HG02798 (cell line): ENCODE measurements around the gene SH3BP5.

Experiments
- ATAC-seq: cut with Tn5 transposase; IDR thresholded peaks from one replicate; pipeline ENCODE4 v1.9.1; 2021; ENCODE audit warnings: mild to moderate bottlenecking; ENCODE audit not compliant: unreplicated experiment, poor library complexity

Gene SH3BP5

DNA sequence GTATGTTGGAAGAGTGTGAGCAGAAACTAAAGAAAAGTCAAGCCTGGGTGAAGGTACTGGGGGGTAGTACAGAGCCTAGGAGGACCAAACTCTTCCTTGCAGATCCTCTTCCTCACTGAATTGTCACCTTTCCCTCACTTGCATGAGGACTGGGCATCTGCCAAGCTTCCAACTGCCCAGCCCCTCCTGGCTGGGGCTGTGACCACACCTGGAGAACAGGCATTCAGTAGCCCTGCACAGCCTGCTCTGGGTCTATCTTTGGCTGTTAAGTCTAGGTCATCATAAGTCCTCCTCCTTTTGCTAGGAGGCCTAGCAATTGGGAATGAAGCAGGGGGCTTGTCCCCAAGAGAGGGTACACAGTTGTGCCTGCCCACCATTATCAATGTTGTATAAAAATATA is 71.1 kb downstream of the SH3BP5 start:
- no peak for ATAC-seq

DNA sequence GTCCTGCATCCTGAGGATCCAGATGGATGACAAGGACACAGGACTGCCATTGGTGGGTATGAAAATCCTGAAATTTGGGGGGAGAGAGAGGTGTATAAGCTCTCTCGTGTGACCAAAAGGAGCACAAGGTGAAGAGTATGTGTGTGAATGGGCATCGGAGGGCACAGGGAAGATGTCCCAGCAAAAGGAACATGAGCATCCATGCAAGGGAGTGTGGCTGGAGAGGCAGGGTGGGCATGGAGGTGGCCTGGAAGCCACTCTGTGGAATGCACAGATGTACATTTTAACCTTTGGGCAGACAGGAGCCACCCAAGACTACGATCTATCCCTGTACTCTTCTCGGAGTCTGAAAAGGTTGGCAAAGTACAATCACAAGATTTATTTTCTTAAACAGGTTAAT is 71.9 kb downstream of the SH3BP5 start:
- ATAC-seq = no peak

DNA sequence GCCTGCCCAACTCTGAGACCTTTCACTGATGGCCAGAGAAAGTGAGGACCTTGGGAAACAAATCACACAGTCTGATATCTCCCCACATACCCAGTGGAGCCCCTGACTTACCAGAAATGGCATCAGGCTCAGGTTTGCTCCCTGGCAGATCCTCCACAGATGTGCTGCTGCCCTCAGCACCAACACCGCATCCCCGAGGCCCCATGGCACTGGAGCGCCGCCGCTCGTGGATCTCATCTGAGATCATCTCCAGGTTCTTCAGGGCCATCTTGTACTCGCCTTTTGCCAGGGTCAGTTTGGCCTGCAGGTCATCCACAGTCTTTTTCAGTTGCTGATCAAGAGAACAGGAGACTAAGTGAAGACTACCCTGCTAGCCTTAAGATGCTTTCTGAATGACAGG is 73.7 kb downstream of the SH3BP5 start:
- ATAC-seq = no peak

DNA sequence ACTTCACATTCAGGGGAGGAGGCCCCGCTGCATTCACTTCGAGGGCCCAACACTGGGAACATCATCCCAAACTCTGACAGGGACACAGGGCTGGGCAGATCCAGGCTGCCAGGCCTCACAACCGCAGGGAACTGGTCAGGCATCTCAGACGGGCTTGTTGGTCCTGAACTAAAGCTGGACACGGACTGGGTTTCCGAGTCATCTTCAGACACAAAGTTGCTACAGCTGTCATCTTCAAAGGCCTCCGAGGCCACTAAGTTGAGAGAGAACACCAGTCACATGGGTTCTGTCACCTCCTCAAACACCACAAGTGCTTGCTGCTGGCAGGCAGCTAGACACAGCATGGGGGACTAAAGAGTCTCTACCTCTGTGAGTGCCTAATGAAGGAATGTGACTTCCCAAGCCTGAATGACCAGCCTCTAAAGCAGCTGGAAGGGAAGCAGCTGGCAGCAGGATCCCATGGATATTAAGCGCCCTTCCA is 75.5 kb downstream of the SH3BP5 start:
- no peak for ATAC-seq

DNA sequence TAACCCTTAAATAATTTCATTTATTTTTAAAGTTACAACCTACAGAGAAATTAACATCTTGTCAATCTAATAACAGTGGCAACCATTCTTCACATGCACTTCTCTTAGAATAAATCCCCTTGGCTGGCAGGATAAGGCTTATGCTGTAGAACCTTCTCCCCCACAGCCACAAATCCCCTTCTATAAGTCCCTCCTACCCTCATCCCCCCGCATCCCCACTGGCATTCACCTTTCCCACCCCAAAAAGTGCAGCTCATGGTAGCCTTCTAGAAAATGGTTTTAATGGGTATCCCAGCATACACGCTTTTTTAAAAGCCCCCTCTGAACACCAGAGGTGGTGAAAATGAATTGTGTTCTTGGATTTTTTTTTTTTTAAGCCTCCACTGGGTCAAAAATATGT is 77.2 kb downstream of the SH3BP5 start:
- ATAC-seq = no peak

DNA sequence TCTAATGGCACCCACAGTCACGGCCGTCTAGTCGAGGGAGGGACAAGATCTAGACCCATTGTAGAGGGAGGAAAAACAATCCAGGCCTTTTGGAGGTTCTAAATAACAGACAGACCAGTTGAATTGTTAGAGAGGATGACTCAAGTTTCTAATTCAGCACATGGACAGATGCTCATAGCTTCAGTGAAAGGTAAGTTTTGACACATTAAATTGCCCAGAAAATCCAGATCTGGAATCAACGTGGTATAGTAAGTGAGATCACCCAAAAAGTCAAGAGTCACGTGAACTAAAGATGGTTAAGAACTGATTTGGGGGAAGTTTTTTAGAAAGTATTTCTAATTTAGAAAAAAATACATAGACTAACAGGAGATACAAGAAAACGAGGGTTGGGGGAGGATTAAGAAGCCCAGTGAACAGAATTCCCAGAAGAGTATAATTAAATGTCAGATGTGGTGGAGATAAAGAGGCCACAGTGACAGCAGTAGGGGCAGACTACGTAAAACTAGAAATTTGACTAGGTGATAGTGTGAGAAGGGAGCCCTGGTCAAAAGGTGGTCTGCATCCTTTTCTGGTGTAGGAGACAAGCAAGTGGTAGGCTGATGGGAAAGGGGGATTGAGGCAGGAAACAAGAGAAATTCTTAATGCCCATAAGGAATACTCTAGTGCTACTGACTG is 79.2 kb downstream of the SH3BP5 start:
- no peak for ATAC-seq

DNA sequence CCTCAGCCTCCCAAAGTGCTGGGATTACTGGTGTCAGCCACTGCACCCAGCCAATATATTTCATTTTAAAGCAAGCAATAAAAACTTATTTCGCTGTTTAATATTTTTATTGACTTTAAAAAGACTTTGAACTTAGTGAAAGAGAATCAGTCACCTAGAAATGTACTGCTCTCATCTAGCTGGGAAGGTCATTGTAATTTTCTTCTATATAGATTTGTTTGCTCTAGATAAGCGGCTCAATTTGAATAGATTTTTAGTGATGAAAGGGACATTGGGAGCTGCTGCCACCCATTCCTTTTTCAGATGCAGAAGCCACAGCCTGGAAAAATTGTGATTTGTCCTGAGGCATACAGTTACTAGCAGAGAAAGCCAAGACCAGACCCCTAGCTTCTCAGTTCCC is 86.2 kb downstream of the SH3BP5 start:
- ATAC-seq = no peak

DNA sequence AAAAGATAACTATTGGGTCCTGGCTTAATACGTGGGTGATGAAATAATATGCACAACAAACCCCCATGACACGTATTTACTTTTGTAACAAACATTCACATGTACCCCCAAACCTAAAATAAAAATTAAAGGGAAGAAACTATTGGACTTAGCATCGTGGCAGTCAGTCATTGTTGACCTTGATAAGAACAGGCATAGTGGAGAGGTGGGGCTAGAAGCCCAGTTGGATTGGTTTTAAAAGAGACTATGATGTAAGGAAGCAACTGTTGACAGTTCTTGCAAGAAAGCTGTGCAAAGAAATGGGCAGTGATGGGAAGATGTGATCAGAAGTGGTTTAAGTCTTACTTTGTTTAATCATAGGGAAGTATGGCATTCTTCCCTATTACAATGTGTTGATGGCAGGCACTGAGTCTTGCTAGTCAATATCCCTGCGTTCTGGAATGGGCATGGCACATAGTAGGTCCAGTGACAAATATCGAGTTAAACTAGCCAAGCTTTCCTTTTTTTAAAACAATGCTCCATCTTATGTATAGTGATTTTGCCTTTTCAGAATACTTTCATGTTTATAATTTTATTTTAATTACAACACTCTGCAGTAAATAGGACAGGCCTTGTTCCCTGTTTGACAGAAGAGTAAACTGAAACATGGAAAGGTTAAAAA is 88.4 kb downstream of the SH3BP5 start:
- no peak for ATAC-seq

DNA sequence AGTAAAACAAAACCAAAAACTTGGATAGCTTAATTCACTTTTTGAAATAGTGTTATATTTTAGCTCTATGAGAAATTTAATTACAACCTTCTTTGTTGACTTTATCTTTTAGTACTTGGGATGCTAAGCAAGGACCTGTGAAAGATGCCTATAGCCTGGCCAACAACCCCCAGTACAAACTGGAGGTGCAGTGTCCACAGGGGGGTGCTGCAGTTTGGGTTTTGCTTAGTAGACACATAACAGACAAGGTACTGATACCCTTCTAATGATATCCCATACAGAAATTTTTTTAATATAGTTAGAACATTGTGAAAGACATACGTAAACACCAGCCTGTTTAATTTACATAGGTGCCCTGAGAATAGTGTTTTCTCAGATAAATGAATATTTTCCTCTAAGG is 91.0 kb downstream of the SH3BP5 start:
- no peak for ATAC-seq

DNA sequence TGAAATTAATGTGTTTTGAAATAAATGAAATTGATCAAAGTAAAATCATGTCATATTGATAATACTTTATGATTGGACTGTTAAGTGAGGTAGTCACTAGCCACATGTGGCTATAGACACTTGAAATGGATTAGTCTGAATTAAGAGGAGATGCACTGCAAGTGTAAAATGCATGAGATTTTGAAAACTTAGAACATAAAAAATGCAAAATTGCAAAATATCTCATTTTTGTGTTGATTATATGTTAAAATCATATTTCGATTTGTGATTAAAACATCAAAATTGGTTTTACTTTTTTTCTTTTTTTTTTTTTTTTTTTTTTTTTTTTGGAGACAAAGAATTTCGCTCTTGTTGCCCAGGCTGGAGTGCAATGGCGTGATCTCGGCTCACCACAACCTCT is 103.1 kb downstream of the SH3BP5 start:
- no peak for ATAC-seq

DNA sequence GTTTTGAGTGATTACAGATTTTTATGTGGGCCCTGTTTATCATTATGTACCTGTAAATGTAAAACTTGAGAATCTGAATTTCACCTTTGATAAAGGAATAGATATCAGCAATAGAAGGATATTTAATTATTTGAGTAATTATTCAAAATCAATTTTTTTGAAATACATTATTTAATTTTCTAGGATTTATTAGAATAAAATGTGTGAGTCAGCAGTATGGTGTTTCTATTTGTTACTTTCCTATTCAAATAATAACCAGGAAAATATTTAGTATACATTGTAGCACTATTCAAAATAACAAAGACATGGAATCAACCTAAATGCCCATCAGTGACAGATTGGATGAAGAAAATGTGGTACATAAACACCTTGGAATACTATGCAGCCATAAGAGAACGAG is 104.2 kb downstream of the SH3BP5 start:
- no peak for ATAC-seq

DNA sequence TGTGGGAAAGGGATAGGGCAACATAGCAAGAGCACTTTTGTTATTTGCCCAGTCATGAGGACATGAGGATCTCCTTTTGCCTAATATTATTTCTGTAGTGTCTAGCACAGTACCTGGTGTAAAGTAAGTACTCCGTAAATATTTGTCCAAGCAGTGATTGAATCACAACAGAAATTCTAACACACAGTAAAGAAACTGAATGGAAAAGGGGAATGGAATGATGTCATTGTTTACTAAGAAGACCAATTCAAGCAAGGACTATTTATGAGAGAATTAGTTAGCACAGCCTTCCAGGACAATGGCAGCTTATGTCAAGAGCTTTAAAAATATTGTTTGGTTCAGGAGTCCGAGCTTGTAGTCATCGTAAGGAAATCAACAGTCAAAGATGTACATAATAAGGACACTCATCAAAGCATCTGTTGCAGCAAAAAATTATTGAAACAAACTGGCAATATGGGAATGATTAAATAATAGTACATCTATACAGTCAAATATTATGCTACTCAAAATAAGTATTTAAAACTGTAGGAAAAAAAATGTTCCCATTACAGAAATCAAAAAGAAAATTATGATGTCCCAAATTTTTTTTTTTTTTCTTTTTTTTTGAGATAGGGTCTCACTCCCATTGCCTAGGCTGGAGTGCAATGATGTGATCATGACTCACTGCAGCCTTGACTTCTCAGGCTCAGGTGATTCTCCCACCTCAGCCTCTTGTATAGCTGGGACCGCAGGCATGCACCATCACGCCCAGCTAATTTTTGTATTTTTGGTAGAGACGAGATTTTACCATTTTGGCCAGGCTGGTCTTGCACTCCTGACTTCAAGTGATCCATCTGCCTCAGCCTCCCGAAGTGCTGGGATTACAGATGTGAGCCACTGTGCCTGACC is 108.5 kb downstream of the SH3BP5 start:
- no peak for ATAC-seq

DNA sequence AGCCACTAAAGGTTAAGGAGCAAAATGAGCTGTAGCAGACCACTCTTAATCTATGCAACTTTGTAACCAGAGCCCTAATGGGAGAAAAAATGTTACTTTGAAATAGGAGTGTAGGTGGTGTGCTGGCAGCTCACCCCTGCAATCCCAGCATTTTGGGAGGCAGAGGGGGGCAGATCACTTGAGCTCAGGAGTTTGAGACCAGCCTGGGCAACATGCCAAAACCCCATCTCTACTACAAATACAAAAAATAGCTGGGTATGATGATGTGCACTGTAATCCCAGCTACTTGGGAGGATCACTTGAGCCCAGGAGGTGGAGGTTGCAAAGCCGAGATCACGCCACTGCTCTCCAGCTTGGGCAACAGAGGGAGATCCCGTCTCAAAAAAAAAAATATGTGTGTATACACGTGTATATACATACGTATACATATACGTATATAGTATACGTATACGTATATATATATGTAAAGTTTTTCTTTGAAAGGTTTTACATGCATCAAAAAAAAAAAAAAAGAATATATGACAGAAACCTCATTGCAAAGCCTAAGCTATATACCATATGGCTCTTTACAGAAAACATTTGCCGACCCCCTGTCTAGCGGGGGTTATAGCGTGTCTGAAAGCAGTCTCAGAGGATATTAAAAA is 110.7 kb downstream of the SH3BP5 start:
- no peak for ATAC-seq

DNA sequence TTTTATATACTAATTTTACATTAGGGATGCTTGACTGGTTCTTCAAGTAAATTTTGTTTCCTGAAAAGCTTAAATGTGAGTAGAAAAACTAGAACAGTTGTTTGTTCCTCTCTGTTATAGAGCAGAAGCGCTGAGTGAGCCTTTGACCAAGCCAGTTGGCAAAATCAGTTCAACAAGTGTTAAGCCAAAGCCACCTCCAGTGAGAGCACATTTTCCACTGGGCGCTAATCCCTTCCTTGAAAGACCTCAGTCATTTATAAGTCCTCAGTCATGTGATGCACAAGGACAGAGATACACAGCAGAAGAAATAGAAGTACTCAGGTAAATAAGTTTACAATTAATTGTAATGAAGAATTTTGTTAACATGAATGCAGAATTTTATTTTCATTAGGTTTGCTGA is 111.7 kb downstream of the SH3BP5 start:
- ATAC-seq = no peak

DNA sequence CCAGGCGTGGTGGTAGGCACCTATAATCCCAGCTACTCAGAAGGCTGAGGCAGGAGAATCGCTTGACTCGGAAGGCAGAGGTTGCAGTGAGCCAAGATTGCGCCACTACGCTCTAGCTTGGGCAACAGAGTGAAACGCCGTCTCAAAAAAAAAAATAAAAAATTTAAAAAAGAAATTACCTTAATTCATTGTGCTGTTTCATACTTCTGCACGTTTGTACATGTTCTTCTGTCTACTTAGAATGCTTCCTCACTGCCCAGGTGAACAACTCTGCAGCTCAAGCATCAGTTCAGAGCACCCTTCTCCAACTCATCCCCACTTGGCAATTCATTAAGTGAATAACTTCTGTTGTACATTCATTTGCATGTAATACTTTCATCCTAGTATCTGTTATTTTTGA is 112.3 kb downstream of the SH3BP5 start:
- ATAC-seq = no peak

DNA sequence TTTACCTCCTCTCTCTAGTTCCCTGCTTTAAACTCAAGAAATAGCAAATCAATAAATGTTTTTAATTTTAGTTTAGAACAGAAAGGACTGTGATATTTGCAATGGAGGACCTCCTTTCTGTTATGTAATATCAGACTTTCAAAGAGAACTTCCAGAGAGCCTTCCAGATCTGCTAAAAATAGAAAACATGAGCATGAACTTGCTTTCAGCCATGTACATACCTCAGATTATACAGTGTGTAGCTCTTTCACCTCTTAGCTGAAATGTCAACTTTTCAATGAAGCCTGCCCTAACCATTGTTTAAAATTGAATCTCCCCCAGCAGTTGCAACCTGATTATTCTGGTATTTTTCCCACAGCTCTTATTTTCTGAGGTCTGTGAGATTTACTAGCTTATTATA is 113.7 kb downstream of the SH3BP5 start:
- no peak for ATAC-seq

DNA sequence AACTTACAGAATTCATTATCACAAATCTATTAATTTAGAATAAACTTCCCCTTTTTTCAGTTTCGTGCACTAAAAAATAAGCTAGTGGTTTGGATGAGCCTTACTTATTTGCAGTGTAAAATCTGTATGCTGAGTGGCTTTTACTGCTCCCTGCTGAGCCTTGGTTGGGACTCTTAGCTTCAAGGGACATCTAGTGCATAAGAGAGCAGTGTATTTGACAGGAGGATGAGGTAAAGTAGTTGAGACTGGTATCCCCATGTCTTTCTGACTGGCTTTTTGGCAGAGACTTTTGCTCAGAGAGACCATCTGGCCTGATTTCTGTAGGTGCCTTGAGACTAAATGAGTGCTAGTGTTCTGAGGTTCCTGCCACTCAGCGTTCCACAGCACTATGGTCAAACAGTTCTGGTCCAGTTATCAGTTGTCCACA is 114.5 kb downstream of the SH3BP5 start:
- no peak for ATAC-seq

DNA sequence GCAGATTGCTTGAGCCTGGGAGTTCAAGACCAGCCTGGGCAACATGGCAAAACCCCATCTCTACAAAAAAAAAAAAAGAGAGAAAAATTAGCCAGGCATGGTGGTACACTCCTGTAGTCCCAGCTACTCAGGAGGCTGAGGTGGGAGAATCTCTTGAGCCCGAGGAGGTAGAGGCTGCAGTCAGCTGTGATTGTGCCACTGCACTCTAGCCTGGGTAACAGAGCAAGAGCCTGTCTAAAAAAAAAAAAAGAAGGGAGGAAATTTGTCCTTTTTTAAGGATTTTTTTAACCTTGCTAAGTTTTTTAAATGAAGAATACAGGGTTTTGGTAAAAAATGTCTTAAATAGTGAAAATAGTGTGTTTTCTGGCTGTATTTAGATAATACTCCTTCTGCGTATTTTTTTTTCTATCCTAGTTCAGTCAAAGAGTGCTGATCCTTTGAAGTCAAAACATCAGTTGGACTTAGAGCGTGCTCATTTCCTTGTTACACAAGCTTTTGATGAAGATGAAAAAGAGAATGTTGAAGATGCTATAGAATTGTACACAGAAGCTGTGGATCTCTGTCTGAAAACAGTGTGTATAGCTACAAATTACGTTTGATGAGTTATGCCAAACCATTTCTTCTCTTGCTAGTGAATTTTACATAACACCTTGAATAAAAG is 115.2 kb downstream of the SH3BP5 start:
- no peak for ATAC-seq

DNA sequence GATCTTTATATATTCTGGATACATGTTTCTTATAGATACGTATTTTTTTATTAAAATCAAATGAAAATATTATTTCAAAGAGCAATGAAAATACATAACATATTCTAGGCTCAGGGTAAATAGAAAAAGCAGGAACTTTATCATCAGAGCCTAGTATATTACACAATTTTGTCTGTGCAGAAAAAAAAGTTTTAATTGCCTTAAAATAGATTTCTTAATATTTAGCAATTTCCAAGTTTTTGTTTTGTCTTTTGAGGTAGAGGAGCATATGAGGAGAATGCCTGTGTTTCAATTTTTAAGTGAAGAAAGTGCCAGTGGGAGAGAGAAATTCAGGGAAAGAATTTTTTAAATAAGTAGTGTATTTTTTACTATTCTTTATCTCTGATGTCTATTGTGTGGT is 115.9 kb downstream of the SH3BP5 start:
- ATAC-seq = no peak

DNA sequence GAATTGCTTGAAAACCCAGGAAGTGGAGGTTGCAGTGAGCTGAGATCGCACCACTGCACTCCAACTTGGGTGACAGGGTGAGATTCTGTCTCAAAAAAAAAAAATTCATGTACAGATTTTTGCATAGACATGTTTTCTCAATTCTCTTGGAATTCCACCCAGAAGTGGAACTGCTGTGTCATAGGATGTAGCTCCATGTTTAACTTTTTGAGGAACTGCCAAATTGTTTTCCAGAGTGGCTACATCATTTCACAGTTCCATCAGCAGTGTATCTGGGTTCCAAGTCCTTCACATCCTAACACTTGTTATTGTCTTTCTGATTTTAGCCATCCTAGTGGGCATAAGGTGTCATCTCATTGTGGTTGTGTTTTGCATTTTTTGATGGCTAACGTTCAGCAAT is 116.4 kb downstream of the SH3BP5 start:
- ATAC-seq = no peak
